Activated CD8-positive, alpha-beta T cell treated with anti-CD3 and anti-CD28 coated beads for 36 hours (primary cell): ENCODE data around the gene CPSF7. TPM values are rescaled to one million over a fixed set of nuclear protein-coding genes. Genes with fewer than 3 reads are reported as not detected.

Experiments used
- ATAC-seq: fragments of 200-7000 bp; cut with Tn5 transposase; one replicate; pipeline ENCODE4 v1.10.0; 2021; ENCODE audit warnings: mild to moderate bottlenecking, moderate library complexity
- CTCF ChIA-PET: fragments of 350-600 bp; sonication (Branson Sonifier 250); formaldehyde crosslinking; loops from one replicate; lab custom pipeline; 2021; ENCODE audit warnings: antibody characterized with exemption; lab: Charles Lee
- POLR2A ChIA-PET: fragments of 350-600 bp; sonication (Branson Sonifier 250); formaldehyde crosslinking; loops from one replicate; lab custom pipeline; 2021; ENCODE audit warnings: antibody characterized with exemption; lab: Charles Lee
- DNase-seq: peaks from one replicate; pipeline ENCODE4 v3.0.0-alpha.2; 2020
- H3K27ac Mint-ChIP-seq: one replicate; pipeline ENCODE4 v1.8.0; 2021; ENCODE audit warnings: mild to moderate bottlenecking, mixed read lengths
- H3K27me3 Mint-ChIP-seq: one replicate; pipeline ENCODE4 v1.8.0; 2021; ENCODE audit warnings: mixed read lengths
- H3K36me3 Mint-ChIP-seq: one replicate; pipeline ENCODE4 v1.8.0; 2021; ENCODE audit warnings: low read depth, mixed read lengths
- H3K4me1 Mint-ChIP-seq: one replicate; pipeline ENCODE4 v1.8.0; 2021; ENCODE audit warnings: low read depth, mixed read lengths
- H3K4me3 Mint-ChIP-seq: one replicate; pipeline ENCODE4 v1.8.0; 2021; ENCODE audit warnings: mild to moderate bottlenecking, moderate library complexity, mixed read lengths
- H3K9me3 Mint-ChIP-seq: one replicate; pipeline ENCODE4 v1.8.0; 2021; ENCODE audit warnings: mixed read lengths
- CTCF ChIP-seq: fragments of 200-600 bp; IDR thresholded peaks from one replicate; pipeline ENCODE4 v1.8.0; 2022; ENCODE audit warnings: antibody characterized with exemption, mild to moderate bottlenecking
- intact Hi-C: fragments of 100-400 bp; cut with micrococcal nuclease; formaldehyde crosslinking; loops from one replicate; pipeline ENCODE4 v1.10.0; 2022
- total RNA-seq, 2 experiments: library from RNA; stranded (reverse); gene quantifications; one replicate each; pipeline ENCODE4 v1.2.3, GENCODE V29; 2021

Gene CPSF7
- total RNA-seq, 2 experiments from 2014 or later, result 98.5 to 105 TPM

- intact Hi-C loops, result no loop called here
- H3K4me1 Mint-ChIP-seq, result peaks cover 42% of the 10 kb centered on the region
- POLR2A ChIA-PET, result interaction anchor here (1.8 to 6.5 kb wide), 3 partner anchors 9 to 24 kb away, joined by 6 to 37 read pairs (median 8); no protein-coding TSS in a partner anchor
- H3K27ac Mint-ChIP-seq, result no peak overlapping the region
- DNase-seq (no peak), ATAC-seq (no peak)
- no peaks in the 10 kb centered on the region for H3K27me3 Mint-ChIP-seq
- no peaks in the 10 kb centered on the region for H3K9me3 Mint-ChIP-seq
- H3K4me3 Mint-ChIP-seq, result no peak overlapping the region
- TF ChIP-seq CTCF, result no peak
- peaks cover 14% of the 10 kb centered on the region for H3K36me3 Mint-ChIP-seq
- CTCF ChIA-PET, result interaction anchor here (16.8 kb wide), 1 partner anchor 21 kb away, joined by 181 read pairs; the partner anchor contains the start of genes DDB1 and TKFC
These were observed 71.2 kb downstream of the CPSF7 start for GRCh38 chr11:61358566-61358965.

GRCh38 chr11:61357894-61358239 is 71.9 kb downstream of the CPSF7 start:
- TF ChIP-seq CTCF, result no peak
- Mint-ChIP-seq H3K9me3 (no peaks in the 10 kb centered on the region), H3K4me3 (no peak overlapping the region), H3K36me3 (peaks cover 16% of the 10 kb centered on the region), H3K27me3 (no peaks in the 10 kb centered on the region), H3K4me1 (peaks cover 35% of the 10 kb centered on the region), H3K27ac (no peak overlapping the region)
- ATAC-seq, result no peak
- DNase-seq, result no peak
- POLR2A ChIA-PET, result interaction anchor here (0.8 to 1.8 kb wide), 3 partner anchors 24 to 453 kb away, joined by 3 to 6 read pairs (median 3); no protein-coding TSS in a partner anchor
- CTCF ChIA-PET, result interaction anchor here (1.4 to 16.8 kb wide), 3 partner anchors 20 to 103 kb away, joined by 3 to 181 read pairs (median 9); partner anchors contain the start of genes DDB1 and TKFC
- intact Hi-C loops, result no loop called here

GRCh38 chr11:61357233-61357893 is 72.4 kb downstream of the CPSF7 start:
- TF ChIP-seq CTCF, result no peak
- peaks cover 32% of the 10 kb centered on the region for H3K4me1 Mint-ChIP-seq
- ChIA-PET POLR2A (interaction anchor here (0.8 to 1.8 kb wide), 4 partner anchors 23 to 453 kb away, joined by 3 to 6 read pairs (median 3); no protein-coding TSS in a partner anchor), CTCF (interaction anchor here (1.4 to 16.8 kb wide), 3 partner anchors 19 to 103 kb away, joined by 3 to 181 read pairs (median 9); partner anchors contain the start of genes DDB1 and TKFC)
- H3K9me3 Mint-ChIP-seq, result no peaks in the 10 kb centered on the region
- no peaks in the 10 kb centered on the region for H3K27me3 Mint-ChIP-seq
- H3K36me3 Mint-ChIP-seq, result peaks cover 14% of the 10 kb centered on the region
- ATAC-seq (no peak), DNase-seq (no peak)
- no peak overlapping the region for H3K4me3 Mint-ChIP-seq
- intact Hi-C loops, result no loop called here
- peak overlapping the region; percentile 55 for H3K27ac Mint-ChIP-seq

- ChIA-PET CTCF (interaction anchor here (1.2 to 16.8 kb wide), 4 partner anchors 19 to 102 kb away, joined by 3 to 181 read pairs (median 6); partner anchors contain the start of genes DDB1 and TKFC), POLR2A (interaction anchor here (0.9 to 1.8 kb wide), 2 partner anchors 23 to 55 kb away, joined by 3 to 6 read pairs; no protein-coding TSS in a partner anchor)
- intact Hi-C loops, result no loop called here
- Mint-ChIP-seq H3K9me3 (no peaks in the 10 kb centered on the region), H3K4me1 (peaks cover 32% of the 10 kb centered on the region), H3K4me3 (no peak overlapping the region), H3K27ac (peak overlapping the region; percentile 55), H3K36me3 (peaks cover 11% of the 10 kb centered on the region), H3K27me3 (no peaks in the 10 kb centered on the region)
- TF ChIP-seq CTCF, result no peak
- ATAC-seq (no peak), DNase-seq (no peak)
These were observed 73.1 kb downstream of the CPSF7 start for GRCh38 chr11:61356706-61357105.

- H3K4me3 Mint-ChIP-seq, result no peak overlapping the region
- H3K36me3 Mint-ChIP-seq, result peaks cover 14% of the 10 kb centered on the region
- intact Hi-C loops, result no loop called here
- ATAC-seq, result no peak
- DNase-seq, result no peak
- H3K27me3 Mint-ChIP-seq, result no peaks in the 10 kb centered on the region
- no peak overlapping the region for H3K27ac Mint-ChIP-seq
- H3K4me1 Mint-ChIP-seq, result peaks cover 19% of the 10 kb centered on the region
- ChIA-PET POLR2A (interaction anchor here (0.5 to 2.0 kb wide), 4 partner anchors 8 to 56 kb away, joined by 3 to 6 read pairs (median 4); partner anchors contain the start of gene TMEM138), CTCF (interaction anchor here (0.6 to 16.8 kb wide), 4 partner anchors 15 to 60 kb away, joined by 3 to 181 read pairs (median 3); partner anchors contain the start of genes DDB1, TKFC and VWCE)
- H3K9me3 Mint-ChIP-seq, result no peaks in the 10 kb centered on the region
- no peak for TF ChIP-seq CTCF
These were observed 75.6 kb downstream of the CPSF7 start for GRCh38 chr11:61354208-61354607.
